ENCODE results near the gene ZNF546. TPM values are rescaled to one million over a fixed set of nuclear protein-coding genes. Genes with fewer than 3 reads are reported as not detected.

Gene ZNF546
- polyA plus RNA-seq, 2 of the 4 experiments (the other 2 are of a cell fraction), result 3.8 to 6.4 TPM

- TF ChIP-seq EHF (CRISPR knock-in tag; IDR thresholded peaks at IDR 0.05) (no peak), USF2 (IDR thresholded peaks at IDR 0.05) (no peak), JUN (IDR thresholded peaks at IDR 0.05) (no peak), ZSCAN20 (CRISPR knock-in tag; IDR thresholded peaks at IDR 0.05) (no peak), SMC3 (IDR thresholded peaks at IDR 0.05) (no peak), NFE2L2 (conservative IDR thresholded peaks at IDR 0.05; ENCODE audit: low read length) (no peak), CHD2 (IDR thresholded peaks at IDR 0.05; ENCODE audit: low read length, partially characterized antibody) (no peak), RCOR1 (IDR thresholded peaks at IDR 0.05; ENCODE audit: low read depth, low read length) (no peak), CBX2 (IDR thresholded peaks at IDR 0.05; ENCODE audit: borderline replicate concordance, low read depth) (no peak), RNF2 (IDR thresholded peaks at IDR 0.05; ENCODE audit: borderline replicate concordance, low read depth) (no peak), FOSL2 (IDR thresholded peaks at IDR 0.05) (no peak), FOSL2 (CRISPR knock-in tag; IDR thresholded peaks at IDR 0.05) (no peak), RAD21 (conservative IDR thresholded peaks at IDR 0.05 in 1 of 2, IDR thresholded peaks at IDR 0.05 in 1 of 2) (no peak)
- TF ChIP-seq, protein P1, sequence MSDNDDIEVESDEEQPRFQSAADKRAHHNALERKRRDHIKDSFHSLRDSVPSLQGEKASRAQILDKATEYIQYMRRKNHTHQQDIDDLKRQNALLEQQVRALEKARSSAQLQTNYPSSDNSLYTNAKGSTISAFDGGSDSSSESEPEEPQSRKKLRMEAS (IDR thresholded peaks at IDR 0.05), result no peak
- Histone ChIP-seq H3K4me3 (no peak overlapping the region), H3K9me3 (peaks cover 20% of the 10 kb centered on the region), H3K4me1 (peaks cover 37% of the 10 kb centered on the region), H3K4me2 (no peak overlapping the region), H3K27ac (peak overlapping the region in 1 of 2 experiments; percentile 1; a peak in 1 of 6 replicates)
- POLR2A ChIA-PET, result interaction anchor here (1.4 kb wide), 1 partner anchor 22 kb away, joined by 4 read pairs; the partner anchor contains the start of gene PSMC4
- ATAC-seq (no peak), FAIRE-seq (peak; percentile 68), DNase-seq (ENCODE audit: low read depth in 1 of 2, low spot score in 1 of 2) (no peak)
- 92% methylated on average over 2 of the region's 2 CpGs for whole genome bisulfite sequencing (ENCODE audit: missing lambda C conversion rate)
- CTCF ChIA-PET, result interaction anchor here (1.4 to 2.4 kb wide), 3 partner anchors 12 to 216 kb away, joined by 4 to 8 read pairs (median 7); partner anchors contain the start of gene PSMC4
Observed at GRCh38 chr19:39949026-39949747, 47.7 kb upstream of the ZNF546 start.

DNA sequence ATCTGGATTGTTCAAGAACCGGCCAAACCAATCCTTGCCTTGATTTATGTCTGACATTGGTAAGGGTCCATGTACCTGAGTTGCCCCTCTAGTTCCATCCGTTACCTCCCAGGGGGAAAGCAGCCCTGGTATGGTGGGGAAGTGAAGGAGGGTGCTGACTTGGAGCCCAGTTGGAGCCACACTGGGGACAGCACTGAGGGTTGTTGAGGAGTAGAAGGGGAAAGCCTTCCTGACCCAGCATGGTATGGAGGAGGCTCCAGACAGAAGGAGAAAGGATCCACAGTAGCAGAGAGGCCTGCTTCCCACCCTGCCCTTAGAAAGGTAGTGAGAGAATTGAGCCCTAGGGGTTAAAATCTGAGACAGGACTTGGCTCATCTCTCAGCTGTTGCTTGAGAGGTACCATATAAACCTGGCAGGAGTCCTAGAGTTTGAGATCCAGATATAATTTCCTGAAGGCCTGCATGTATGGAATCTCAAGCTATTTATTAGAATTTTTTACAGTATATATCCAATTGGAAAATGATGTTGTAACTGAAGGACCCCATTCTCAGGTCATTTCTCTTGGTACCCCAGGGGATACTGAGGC, 45.7 kb upstream of the ZNF546 start:
- FAIRE-seq, result no peak
- POLR2A ChIA-PET, result interaction anchor here (1.2 kb wide), 2 partner anchors 19 to 41 kb away, joined by 3 to 6 read pairs; partner anchors contain the start of gene PSMC4
- no peak for DNase-seq (ENCODE audit: low read depth in 1 of 2, low spot score in 1 of 2)
- Histone ChIP-seq H3K4me2 (peak overlapping the region; percentile 36), H3K27ac (peak overlapping the region; percentile 26 to 60), H3K9me3 (peaks cover 20% of the 10 kb centered on the region), H3K4me1 (peaks cover 21% of the 10 kb centered on the region), H3K4me3 (no peak overlapping the region)
- WGBS (ENCODE audit: missing lambda C conversion rate), result 87% methylated on average over 2 of the region's 2 CpGs
- TF ChIP-seq KDM5A (IDR thresholded peaks at IDR 0.05) (no peak), POLR2AphosphoS2 (conservative IDR thresholded peaks at IDR 0.05; ENCODE audit: low read length) (no peak), CTCF (IDR thresholded peaks at IDR 0.05) (no peak), FOXS1 (CRISPR knock-in tag; IDR thresholded peaks at IDR 0.05) (no peak), HOXB13 (CRISPR knock-in tag; IDR thresholded peaks at IDR 0.05; ENCODE audit: low read depth) (no peak)
- TF ChIP-seq, protein P2, sequence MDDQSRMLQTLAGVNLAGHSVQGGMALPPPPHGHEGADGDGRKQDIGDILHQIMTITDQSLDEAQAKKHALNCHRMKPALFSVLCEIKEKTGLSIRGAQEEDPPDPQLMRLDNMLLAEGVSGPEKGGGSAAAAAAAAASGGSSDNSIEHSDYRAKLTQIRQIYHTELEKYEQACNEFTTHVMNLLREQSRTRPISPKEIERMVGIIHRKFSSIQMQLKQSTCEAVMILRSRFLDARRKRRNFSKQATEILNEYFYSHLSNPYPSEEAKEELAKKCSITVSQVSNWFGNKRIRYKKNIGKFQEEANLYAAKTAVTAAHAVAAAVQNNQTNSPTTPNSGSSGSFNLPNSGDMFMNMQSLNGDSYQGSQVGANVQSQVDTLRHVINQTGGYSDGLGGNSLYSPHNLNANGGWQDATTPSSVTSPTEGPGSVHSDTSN (IDR thresholded peaks at IDR 0.05), result no peak
- CTCF ChIA-PET, result interaction anchor here (1.1 to 1.4 kb wide), 2 partner anchors 19 to 107 kb away, joined by 4 to 16 read pairs; partner anchors contain the start of gene PSMC4
- ATAC-seq, result peak in 1 of 2 experiments; percentile 30; a peak in 2 of 6 replicates
